ENCODE results near the gene NAALADL2. TPM values are rescaled to one million over a fixed set of nuclear protein-coding genes. Genes with fewer than 3 reads are reported as not detected.

The NAALADL2 gene
- total RNA-seq, 4 donors from 2014 or later = 0.36 to 9.2 (median 0.63) TPM

- H3K9me3 ChIP-seq = no peaks in the 10 kb centered on the region
- H3K4me1 ChIP-seq = no peaks in the 10 kb centered on the region
- no peaks in the 10 kb centered on the region for H3K36me3 ChIP-seq
- no peak for DNase-seq
- H3K4me3 ChIP-seq = no peak overlapping the region
- H3K27me3 ChIP-seq = no peaks in the 10 kb centered on the region
- no peak overlapping the region for H3K27ac ChIP-seq
- ATAC-seq = no peak
- TF ChIP-seq POLR2A (IDR thresholded peaks at IDR 0.05) (no peak), CTCF (IDR thresholded peaks at IDR 0.05 in 4 of 5, conservative IDR thresholded peaks at IDR 0.05 in 1 of 5) (no peak)
- intact Hi-C loops (cut with DNase I; ENCODE audit: low total_unique reads) = no loop called here
- in situ Hi-C loops (cut with MboI; ENCODE audit: low sequenced_read_pairs in 4 of 4) = no loop called here
Measured at GRCh38 chr3:175573226-175573625, 714.1 kb downstream of the NAALADL2 start.

GRCh38 chr3:175580318-175580717 is 721.2 kb downstream of the NAALADL2 start:
- Histone ChIP-seq H3K27ac (no peak overlapping the region), H3K4me3 (no peak overlapping the region), H3K27me3 (no peaks in the 10 kb centered on the region), H3K36me3 (no peaks in the 10 kb centered on the region), H3K9me3 (no peaks in the 10 kb centered on the region), H3K4me1 (no peaks in the 10 kb centered on the region)
- intact Hi-C loops (cut with DNase I; ENCODE audit: low total_unique reads) = no loop called here
- no peak for TF ChIP-seq CTCF (IDR thresholded peaks at IDR 0.05 in 4 of 5, conservative IDR thresholded peaks at IDR 0.05 in 1 of 5)
- TF ChIP-seq POLR2A (IDR thresholded peaks at IDR 0.05) = no peak
- in situ Hi-C loops (cut with MboI; ENCODE audit: low sequenced_read_pairs in 4 of 4) = no loop called here
- ATAC-seq (no peak), DNase-seq (no peak)

- TF ChIP-seq POLR2A (IDR thresholded peaks at IDR 0.05) (no peak), CTCF (IDR thresholded peaks at IDR 0.05 in 4 of 5, conservative IDR thresholded peaks at IDR 0.05 in 1 of 5) (no peak)
Measured at GRCh38 chr3:175585898-175586297, 726.8 kb downstream of the NAALADL2 start.

GRCh38 chr3:175590745-175591144 is 731.6 kb downstream of the NAALADL2 start:
- H3K27me3 ChIP-seq = no peaks in the 10 kb centered on the region
- no peak overlapping the region for H3K4me3 ChIP-seq
- no peak for TF ChIP-seq CTCF (IDR thresholded peaks at IDR 0.05 in 4 of 5, conservative IDR thresholded peaks at IDR 0.05 in 1 of 5)
- no peak for TF ChIP-seq POLR2A (IDR thresholded peaks at IDR 0.05)
- no peak overlapping the region for H3K27ac ChIP-seq
- no peaks in the 10 kb centered on the region for H3K36me3 ChIP-seq
- DNase-seq (no peak), ATAC-seq (no peak)
- in situ Hi-C loops (cut with MboI; ENCODE audit: low sequenced_read_pairs in 4 of 4) (no loop called here), intact Hi-C loops (cut with DNase I; ENCODE audit: low total_unique reads) (no loop called here)
- no peaks in the 10 kb centered on the region for H3K4me1 ChIP-seq
- H3K9me3 ChIP-seq = no peaks in the 10 kb centered on the region

More at GRCh38 chr3:175585898-175586297, 726.8 kb downstream of the NAALADL2 start:
- ATAC-seq (no peak), DNase-seq (no peak)
- H3K4me3 ChIP-seq = no peak overlapping the region
- H3K27me3 ChIP-seq = no peaks in the 10 kb centered on the region
- H3K36me3 ChIP-seq = no peaks in the 10 kb centered on the region
- H3K4me1 ChIP-seq = no peaks in the 10 kb centered on the region
- intact Hi-C loops (cut with DNase I; ENCODE audit: low total_unique reads) = no loop called here
- H3K9me3 ChIP-seq = no peaks in the 10 kb centered on the region
- in situ Hi-C loops (cut with MboI; ENCODE audit: low sequenced_read_pairs in 4 of 4) = no loop called here
- no peak overlapping the region for H3K27ac ChIP-seq

- no peaks in the 10 kb centered on the region for H3K36me3 ChIP-seq
- intact Hi-C loops (cut with DNase I; ENCODE audit: low total_unique reads) (no loop called here), in situ Hi-C loops (cut with MboI; ENCODE audit: low sequenced_read_pairs in 4 of 4) (no loop called here)
- ATAC-seq (no peak), DNase-seq (no peak)
- no peaks in the 10 kb centered on the region for H3K9me3 ChIP-seq
- TF ChIP-seq CTCF (IDR thresholded peaks at IDR 0.05 in 4 of 5, conservative IDR thresholded peaks at IDR 0.05 in 1 of 5) (no peak), POLR2A (IDR thresholded peaks at IDR 0.05) (no peak)
- H3K27ac ChIP-seq = no peak overlapping the region
- H3K4me3 ChIP-seq = no peak overlapping the region
- H3K4me1 ChIP-seq = no peaks in the 10 kb centered on the region
- no peaks in the 10 kb centered on the region for H3K27me3 ChIP-seq
Measured at GRCh38 chr3:175591375-175591774, 732.2 kb downstream of the NAALADL2 start.

Data from gastrocnemius medialis (tissue), 4 donors.